A549 (cell line): ENCODE results near the gene CAPN13. TPM values are rescaled to one million over a fixed set of nuclear protein-coding genes. Genes with fewer than 3 reads are reported as not detected.

Experiments used
- ATAC-seq, 2 experiments: fragments of 200-7000 bp in 1 of 2; fragments of >200 bp in 1 of 2; cut with Nextera tagmentation in 1 of 2; cut with Tn5 transposase in 1 of 2; 3 replicates each; pipeline versions ENCODE4 v1.8.0 to v1.9.1; 2018 to 2020; ENCODE audit warnings: mild to moderate bottlenecking in 1 of 2, moderate library complexity in 1 of 2
- CTCF ChIA-PET: fragments of 300-600 bp; sonication (Branson Sonifier 250); formaldehyde crosslinking; extraction: SDS; loops from one replicate; lab custom pipeline; 2021; ENCODE audit warnings: antibody characterized with exemption, inconsistent platforms; lab: Yijun Ruan, JAX
- POLR2A ChIA-PET: fragments of 350-600 bp; formaldehyde crosslinking; extraction: SDS; loops from one replicate; lab custom pipeline; 2021; ENCODE audit warnings: antibody characterized with exemption, inconsistent platforms; lab: Yijun Ruan, JAX
- DNase-seq, 2 experiments: peaks; one replicate each; pipeline versions ENCODE4 v3.0.0 to v3.0.0-alpha.2; 2011 to 2016; ENCODE audit warnings: low read depth in 1 of 2, low spot score in 1 of 2
- FAIRE-seq: peaks from 2 replicates; lab custom pipeline; 2011; peaks lifted over from hg19 to GRCh38; lab: Jason Lieb, UNC
- H3K27ac ChIP-seq, 2 experiments: fragments of >200 bp; sonication (Bioruptor Twin); formaldehyde crosslinking; 3 replicates each; pipeline ENCODE4 v1.5.1; 2016 to 2017
- H3K4me1 ChIP-seq: fragments of >200 bp; sonication (Bioruptor Twin); formaldehyde crosslinking; 3 replicates; pipeline ENCODE4 v1.6.1; 2016
- H3K4me2 ChIP-seq: fragments of >200 bp; sonication (Bioruptor Twin); formaldehyde crosslinking; 3 replicates; pipeline ENCODE4 v1.6.1; 2016
- H3K4me3 ChIP-seq: fragments of >200 bp; sonication (Bioruptor Twin); formaldehyde crosslinking; 3 replicates; pipeline ENCODE4 v1.5.1; 2016
- H3K9me3 ChIP-seq: fragments of >200 bp; sonication (Bioruptor Twin); formaldehyde crosslinking; 3 replicates; pipeline ENCODE4 v1.6.1; 2016
- BHLHE40 ChIP-seq: IDR thresholded peaks from 2 replicates; pipeline ENCODE4 v1.6.1; 2012; ENCODE audit warnings: low read depth, low read length, inconsistent platforms
- CBX2 ChIP-seq: fragments of 200-600 bp; sonication (generic); IDR thresholded peaks from 2 replicates; pipeline ENCODE4 v1.6.1; 2016; ENCODE audit warnings: low read depth, mild to moderate bottlenecking, borderline replicate concordance
- CHD2 ChIP-seq: fragments of 150-350 bp; IDR thresholded peaks from 2 replicates; pipeline ENCODE4 v1.6.1; 2014; ENCODE audit warnings: low read length; ENCODE audit not compliant: partially characterized antibody
- EHF ChIP-seq: fragments of 250-450 bp; sonication (Bioruptor Pico); IDR thresholded peaks from 2 replicates; pipeline ENCODE4 v1.5.0; 2020; ENCODE audit warnings: mild to moderate bottlenecking
- EP300 ChIP-seq, 2 experiments: fragments of >200 bp; sonication (Bioruptor Twin); formaldehyde crosslinking; IDR thresholded peaks; 2 replicates in 1 of 2; 3 replicates in 1 of 2; pipeline ENCODE4 v1.6.1; 2016 to 2017
- ESRRA ChIP-seq: fragments of 150-350 bp; IDR thresholded peaks from 2 replicates; pipeline ENCODE4 v1.6.1; 2014; ENCODE audit warnings: mild to moderate bottlenecking, low read length, borderline replicate concordance
- FOXS1 ChIP-seq: fragments of 250-450 bp; sonication (Bioruptor Pico); IDR thresholded peaks from 2 replicates; pipeline ENCODE4 v1.5.0; 2020; ENCODE audit warnings: mild to moderate bottlenecking, moderate library complexity
- GATA3 ChIP-seq: IDR thresholded peaks from 2 replicates; pipeline ENCODE4 v1.6.1; 2012; ENCODE audit warnings: borderline replicate concordance
- HDAC2 ChIP-seq: fragments of 200-600 bp; sonication (generic); IDR thresholded peaks from 2 replicates; pipeline ENCODE4 v1.6.1; 2016
- HES2 ChIP-seq: fragments of >200 bp; sonication (Bioruptor Twin); formaldehyde crosslinking; IDR thresholded peaks from 2 replicates; pipeline ENCODE4 v1.6.1; 2016
- HEYL ChIP-seq: fragments of 250-450 bp; sonication (Bioruptor Pico); IDR thresholded peaks from 2 replicates; pipeline ENCODE4 v1.8.0; 2021; ENCODE audit warnings: mild to moderate bottlenecking, moderate library complexity
- JUNB ChIP-seq: fragments of >200 bp; sonication (Bioruptor Twin); formaldehyde crosslinking; IDR thresholded peaks from 2 replicates; pipeline ENCODE4 v1.6.1; 2016
- KDM5A ChIP-seq: fragments of 200-600 bp; sonication (generic); IDR thresholded peaks from 2 replicates; pipeline ENCODE4 v1.6.1; 2016; ENCODE audit warnings: antibody characterized with exemption, mild to moderate bottlenecking
- MAFK ChIP-seq: fragments of 450-650 bp; IDR thresholded peaks from 2 replicates; pipeline ENCODE4 v1.6.1; 2014; ENCODE audit not compliant: partially characterized antibody
- MAX ChIP-seq: IDR thresholded peaks from 2 replicates; pipeline ENCODE4 v1.6.1; 2012
- NFE2L2 ChIP-seq: fragments of 150-350 bp; conservative IDR thresholded peaks from 2 replicates; pipeline ENCODE4 v1.6.1; 2014; ENCODE audit warnings: low read length
- NPAS2 ChIP-seq: fragments of 250-450 bp; sonication (Bioruptor Pico); IDR thresholded peaks from 2 replicates; pipeline ENCODE4 v1.8.0; 2022; ENCODE audit warnings: mild to moderate bottlenecking, moderate library complexity, borderline replicate concordance
- POLR2A ChIP-seq: IDR thresholded peaks from 2 replicates; pipeline ENCODE4 v1.6.1; 2012; ENCODE audit warnings: mild to moderate bottlenecking, low read length
- RAD21 ChIP-seq, 2 experiments: fragments of >200 bp in 1 of 2; sonication (Bioruptor Twin) in 1 of 2; formaldehyde crosslinking in 1 of 2; IDR thresholded peaks in 1 of 2; conservative IDR thresholded peaks in 1 of 2; 2 replicates in 1 of 2; 3 replicates in 1 of 2; pipeline ENCODE4 v1.6.1; 2012 to 2018; ENCODE audit warnings: inconsistent platforms in 1 of 2
- RARB ChIP-seq: fragments of 250-450 bp; sonication (Bioruptor Pico); IDR thresholded peaks from 2 replicates; pipeline ENCODE4 v1.8.0; 2021; ENCODE audit warnings: mild to moderate bottlenecking, moderate library complexity
- RCOR1 ChIP-seq: fragments of 150-350 bp; IDR thresholded peaks from 2 replicates; pipeline ENCODE4 v1.6.1; 2014; ENCODE audit warnings: antibody characterized with exemption, low read length, low read depth
- REST ChIP-seq: fragments of 200-600 bp; sonication (generic); IDR thresholded peaks from 2 replicates; pipeline ENCODE4 v1.6.1; 2016; ENCODE audit warnings: antibody characterized with exemption, mild to moderate bottlenecking, moderate library complexity
- RFX5 ChIP-seq: fragments of 450-650 bp; IDR thresholded peaks from 2 replicates; pipeline ENCODE4 v1.7.1; 2014; ENCODE audit warnings: antibody characterized with exemption, mild to moderate bottlenecking, moderate library complexity
- TFCP2L1 ChIP-seq: fragments of 250-450 bp; sonication (Bioruptor Pico); IDR thresholded peaks from 2 replicates; pipeline ENCODE4 v1.5.0; 2021; ENCODE audit warnings: mild to moderate bottlenecking
- USF2 ChIP-seq: fragments of 450-650 bp; IDR thresholded peaks from 2 replicates; pipeline ENCODE4 v1.6.1; 2014; ENCODE audit warnings: antibody characterized with exemption
- ZFP36 ChIP-seq: fragments of 450-650 bp; IDR thresholded peaks from 2 replicates; pipeline ENCODE4 v1.6.1; 2014; ENCODE audit warnings: borderline replicate concordance; ENCODE audit not compliant: partially characterized antibody
- WGBS: methylation state at CpG from one replicate; pipeline ENCODE4 v1.1.6; 2017; ENCODE audit errors: missing lambda C conversion rate; 5-methylcytosine and 5-hydroxymethylcytosine counted together
- polyA plus RNA-seq, 4 experiments: library from polyadenylated mRNA; depleted of rRNA in 3 of 4; stranded (reverse); fragments of >200 nt; fragmentation: RNase III in 1 of 4; extraction: RNeasy Plus Mini Kit Qiagen cat#74134 plus additional on column Dnase treatment in 1 of 4; gene quantifications; 2 replicates in 3 of 4; 3 replicates in 1 of 4; pipeline ENCODE4 v1.2.3, GENCODE V29; 2011 to 2017

CAPN13 gene
- polyA plus RNA-seq, 2 of the 4 experiments (the other 2 are of a cell fraction), result 0.08 to 0.18 TPM

- no peaks in the 10 kb centered on the region for H3K4me1 ChIP-seq
- ATAC-seq, result no peak
- H3K27ac ChIP-seq, result no peak overlapping the region
- no peak overlapping the region for H3K4me2 ChIP-seq
- no peak for FAIRE-seq
- TF ChIP-seq RAD21 (conservative IDR thresholded peaks at IDR 0.05 in 1 of 2, IDR thresholded peaks at IDR 0.05 in 1 of 2), result no peak
- TF ChIP-seq RCOR1, result no peak
- no peak for TF ChIP-seq POLR2A
- no peak for TF ChIP-seq REST
- TF ChIP-seq BHLHE40, result no peak
- no peak for TF ChIP-seq JUNB
- TF ChIP-seq USF2, result no peak
- TF ChIP-seq HES2, result no peak
- TF ChIP-seq NFE2L2, result no peak
- TF ChIP-seq ZFP36, result no peak
- no peak for TF ChIP-seq EP300 (IDR thresholded peaks at IDR 0.05)
- no peak for TF ChIP-seq FOXS1 (CRISPR knock-in tag)
- no peak for TF ChIP-seq EHF (CRISPR knock-in tag)
- TF ChIP-seq KDM5A, result no peak
- no peak for TF ChIP-seq RFX5
- TF ChIP-seq HEYL (CRISPR knock-in tag), result no peak
- no peak for TF ChIP-seq CBX2
- TF ChIP-seq MAFK, result no peak
- WGBS, result 13% methylated on average over 9 of the region's 9 CpGs
- ChIA-PET CTCF (interaction anchor here (1.0 kb wide), 1 partner anchor 42 kb away, joined by 3 read pairs; no protein-coding TSS in a partner anchor), POLR2A (no interaction called here)
- no peak overlapping the region for H3K4me3 ChIP-seq
- DNase-seq, result no peak
- no peaks in the 10 kb centered on the region for H3K9me3 ChIP-seq
Observed at GRCh38 chr2:30756051-30756719, 51.1 kb downstream of the CAPN13 start.

GRCh38 chr2:30753630-30754029, 53.6 kb downstream of the CAPN13 start:
- H3K27ac ChIP-seq, result no peak overlapping the region
- no peaks in the 10 kb centered on the region for H3K4me1 ChIP-seq
- no peaks in the 10 kb centered on the region for H3K9me3 ChIP-seq
- POLR2A ChIA-PET, result no interaction called here
- TF ChIP-seq CHD2 (no peak), GATA3 (no peak)
- FAIRE-seq (no peak), DNase-seq (no peak), ATAC-seq (no peak)
- CTCF ChIA-PET, result interaction anchor here (0.6 kb wide), 1 partner anchor 440 kb away, joined by 3 read pairs; no protein-coding TSS in a partner anchor
- no peak overlapping the region for H3K4me3 ChIP-seq
- WGBS, result 23% methylated on average over 6 of the region's 6 CpGs
- no peak overlapping the region for H3K4me2 ChIP-seq

- WGBS, result 30% methylated on average over 6 of the region's 6 CpGs
- POLR2A ChIA-PET, result no interaction called here
- DNase-seq, result no peak
Observed at GRCh38 chr2:30752811-30753210, 54.4 kb downstream of the CAPN13 start.

More at GRCh38 chr2:30752811-30753210, 54.4 kb downstream of the CAPN13 start:
- Histone ChIP-seq H3K9me3 (no peaks in the 10 kb centered on the region), H3K4me1 (no peaks in the 10 kb centered on the region), H3K4me3 (no peak overlapping the region), H3K4me2 (no peak overlapping the region), H3K27ac (no peak overlapping the region)
- ATAC-seq, result no peak
- no peak for TF ChIP-seq USF2
- no peak for TF ChIP-seq HDAC2
- no peak for TF ChIP-seq CHD2
- TF ChIP-seq RAD21 (conservative IDR thresholded peaks at IDR 0.05 in 1 of 2, IDR thresholded peaks at IDR 0.05 in 1 of 2), result no peak
- TF ChIP-seq ESRRA, result no peak
- TF ChIP-seq MAX, result no peak
- TF ChIP-seq RARB (CRISPR knock-in tag), result no peak
- TF ChIP-seq TFCP2L1, result no peak
- no peak for TF ChIP-seq NPAS2 (CRISPR knock-in tag)
- no peak for TF ChIP-seq RCOR1
- CTCF ChIA-PET, result no interaction called here
- FAIRE-seq, result no peak
